ENCODE measurements around the gene TSPAN19. TPM values are rescaled to one million over a fixed set of nuclear protein-coding genes. Genes with fewer than 3 reads are reported as not detected.
A peak's percentile ranks its signal among the peaks of the same experiment; 100 is the strongest.

The TSPAN19 gene
- total RNA-seq, 1 donor from 2014 or later = not detected

DNA sequence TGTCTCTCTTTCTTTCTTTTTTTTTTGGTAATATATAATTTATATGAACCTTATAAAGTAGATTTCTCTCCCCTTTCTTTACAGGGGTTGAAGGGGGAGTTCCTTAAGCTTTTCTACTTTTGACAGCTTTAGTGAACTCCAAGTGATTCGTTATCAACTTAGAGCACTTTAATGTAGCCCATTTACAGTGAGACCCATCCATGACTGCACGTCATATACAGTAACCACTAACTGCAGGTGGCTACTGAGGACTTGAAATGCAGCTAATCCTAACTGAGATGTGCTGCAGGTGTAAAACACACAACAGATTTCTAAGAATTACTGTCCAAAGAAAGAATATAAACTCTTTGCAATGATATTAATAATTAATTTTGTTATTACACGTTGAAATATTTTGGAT lies 656 bp upstream of the TSPAN19 start:
- H3K27ac ChIP-seq = no peak overlapping the region
- H3K4me1 ChIP-seq = no peaks in the 10 kb centered on the region
- intact Hi-C loops (cut with DNase I) = no loop called here
- DNase-seq (ENCODE audit: low spot score in 2 of 2) = no peak
- no peaks in the 10 kb centered on the region for H3K27me3 ChIP-seq
- no peaks in the 10 kb centered on the region for H3K36me3 ChIP-seq
- TF ChIP-seq, protein P1, sequence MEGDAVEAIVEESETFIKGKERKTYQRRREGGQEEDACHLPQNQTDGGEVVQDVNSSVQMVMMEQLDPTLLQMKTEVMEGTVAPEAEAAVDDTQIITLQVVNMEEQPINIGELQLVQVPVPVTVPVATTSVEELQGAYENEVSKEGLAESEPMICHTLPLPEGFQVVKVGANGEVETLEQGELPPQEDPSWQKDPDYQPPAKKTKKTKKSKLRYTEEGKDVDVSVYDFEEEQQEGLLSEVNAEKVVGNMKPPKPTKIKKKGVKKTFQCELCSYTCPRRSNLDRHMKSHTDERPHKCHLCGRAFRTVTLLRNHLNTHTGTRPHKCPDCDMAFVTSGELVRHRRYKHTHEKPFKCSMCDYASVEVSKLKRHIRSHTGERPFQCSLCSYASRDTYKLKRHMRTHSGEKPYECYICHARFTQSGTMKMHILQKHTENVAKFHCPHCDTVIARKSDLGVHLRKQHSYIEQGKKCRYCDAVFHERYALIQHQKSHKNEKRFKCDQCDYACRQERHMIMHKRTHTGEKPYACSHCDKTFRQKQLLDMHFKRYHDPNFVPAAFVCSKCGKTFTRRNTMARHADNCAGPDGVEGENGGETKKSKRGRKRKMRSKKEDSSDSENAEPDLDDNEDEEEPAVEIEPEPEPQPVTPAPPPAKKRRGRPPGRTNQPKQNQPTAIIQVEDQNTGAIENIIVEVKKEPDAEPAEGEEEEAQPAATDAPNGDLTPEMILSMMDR (IDR thresholded peaks at IDR 0.05) = no peak
- peak overlapping the region in 1 of 2 donors; percentile 50 for H3K4me3 ChIP-seq
- no peaks in the 10 kb centered on the region for H3K9me3 ChIP-seq

DNA sequence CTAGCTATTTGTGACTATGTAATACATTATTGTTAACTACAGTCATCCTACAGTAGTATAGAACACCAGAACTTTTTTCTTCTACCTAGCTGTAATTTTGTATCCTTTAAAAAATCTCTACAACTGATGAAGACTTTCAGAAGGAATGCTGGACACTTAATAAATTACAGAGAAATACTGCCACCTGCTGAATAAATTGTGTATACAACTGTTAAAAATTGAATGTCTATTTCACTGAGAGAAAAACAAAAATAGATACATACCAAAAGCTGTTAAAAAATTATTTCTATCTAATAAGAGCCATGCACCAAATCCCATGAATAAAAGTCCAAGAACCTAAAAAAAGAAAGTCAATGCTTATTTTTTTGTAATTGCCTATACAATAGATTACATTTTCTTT lies 6.6 kb downstream of the TSPAN19 start:
- Histone ChIP-seq H3K4me1 (no peaks in the 10 kb centered on the region), H3K9me3 (no peaks in the 10 kb centered on the region), H3K36me3 (no peaks in the 10 kb centered on the region), H3K27ac (no peak overlapping the region), H3K27me3 (no peaks in the 10 kb centered on the region), H3K4me3 (no peak overlapping the region)
- intact Hi-C loops (cut with DNase I) = loop anchor here (1.0 kb wide), 1 partner anchor 155 kb away; no protein-coding TSS in a partner anchor
- TF ChIP-seq, protein P1 (IDR thresholded peaks at IDR 0.05) = peak; percentile 21 to 44 (median 33)
- no peak for DNase-seq (ENCODE audit: low spot score in 2 of 2)

DNA sequence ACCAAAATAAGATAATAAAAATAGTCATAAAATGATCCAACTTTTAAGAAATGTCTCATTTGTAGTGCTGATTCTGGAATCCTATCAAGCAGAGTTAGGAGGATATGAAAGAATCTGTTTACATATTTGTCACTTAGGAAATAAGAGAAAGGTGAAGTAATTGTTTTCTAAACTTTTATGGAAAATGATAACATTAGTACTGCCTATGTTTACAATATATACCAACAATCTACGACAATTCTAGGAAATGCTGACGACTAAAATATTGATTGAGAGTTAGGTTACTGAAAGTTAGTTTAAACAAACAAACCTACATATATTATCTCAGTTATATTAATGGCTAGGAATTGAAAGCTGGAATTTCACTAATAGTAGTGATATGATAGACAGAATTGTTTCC lies 18.0 kb downstream of the TSPAN19 start:
- Histone ChIP-seq H3K4me3 (no peak overlapping the region), H3K36me3 (no peaks in the 10 kb centered on the region), H3K9me3 (no peaks in the 10 kb centered on the region), H3K27ac (no peak overlapping the region), H3K27me3 (no peaks in the 10 kb centered on the region), H3K4me1 (no peaks in the 10 kb centered on the region)
- TF ChIP-seq, protein P1 (IDR thresholded peaks at IDR 0.05) = no peak
- intact Hi-C loops (cut with DNase I) = no loop called here
- no peak for DNase-seq (ENCODE audit: low spot score in 2 of 2)

DNA sequence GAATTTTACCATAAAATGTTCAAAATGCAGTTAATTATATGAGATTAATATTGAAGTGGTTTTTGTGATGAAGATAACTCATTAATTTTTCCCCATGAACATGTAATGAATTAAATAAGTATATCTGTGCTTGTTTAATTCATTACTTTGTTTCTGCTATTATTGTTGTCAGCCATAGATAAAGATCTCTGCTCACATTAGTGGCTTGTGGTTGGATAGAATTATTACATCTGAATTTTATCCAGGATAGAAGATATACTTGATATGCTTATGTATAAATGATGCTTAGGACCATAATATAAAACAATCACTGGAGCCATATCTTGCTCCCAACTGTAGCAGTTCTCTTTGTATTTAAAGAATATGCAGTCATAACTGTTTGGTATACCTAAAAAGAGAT lies 18.5 kb downstream of the TSPAN19 start:
- Histone ChIP-seq H3K27me3 (no peaks in the 10 kb centered on the region), H3K36me3 (no peaks in the 10 kb centered on the region), H3K27ac (no peak overlapping the region), H3K4me1 (no peaks in the 10 kb centered on the region), H3K9me3 (no peaks in the 10 kb centered on the region), H3K4me3 (no peak overlapping the region)
- intact Hi-C loops (cut with DNase I) = no loop called here
- TF ChIP-seq, protein P1 (IDR thresholded peaks at IDR 0.05) = no peak
- no peak for DNase-seq (ENCODE audit: low spot score in 2 of 2)

DNA sequence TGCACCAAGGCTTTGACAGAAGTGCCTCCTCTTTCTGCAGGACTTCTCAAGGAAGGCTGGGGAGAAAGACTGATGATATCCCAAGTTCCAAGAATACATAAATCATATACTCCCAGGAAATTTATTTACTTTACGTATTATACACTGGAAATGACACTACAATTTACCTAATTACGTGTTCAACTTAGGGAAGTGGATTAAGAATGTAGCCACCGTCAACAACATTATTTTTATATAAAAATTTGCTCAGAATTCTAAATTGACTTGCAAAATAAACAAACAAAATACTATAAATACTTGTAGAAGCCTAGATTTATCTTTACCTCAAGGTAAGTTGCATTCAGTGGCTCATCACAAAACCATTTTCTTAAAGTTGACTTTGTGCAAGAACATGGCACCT lies 18.9 kb downstream of the TSPAN19 start:
- H3K27ac ChIP-seq = no peak overlapping the region
- intact Hi-C loops (cut with DNase I) = no loop called here
- TF ChIP-seq, protein P1 (IDR thresholded peaks at IDR 0.05) = no peak

DNA sequence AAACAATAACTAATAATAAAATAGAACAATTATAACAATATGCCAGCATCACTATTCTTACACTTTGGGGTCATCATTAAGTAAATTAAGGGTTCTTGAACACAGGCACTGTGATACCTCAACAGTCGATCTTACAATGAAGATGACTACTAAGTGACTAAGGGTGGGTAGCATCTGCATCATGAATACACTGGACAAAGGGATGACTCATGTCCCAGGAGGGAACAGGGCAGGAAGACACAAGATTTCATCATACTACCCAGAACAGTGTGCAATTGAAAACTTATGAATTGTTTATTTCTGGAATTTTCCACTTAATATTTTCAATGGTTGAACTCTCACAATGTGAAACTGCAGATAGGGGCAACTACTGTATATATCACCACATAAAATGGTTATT lies 19.7 kb downstream of the TSPAN19 start:
- DNase-seq (ENCODE audit: low spot score in 2 of 2) = no peak
- Histone ChIP-seq H3K4me3 (no peak overlapping the region), H3K27me3 (no peaks in the 10 kb centered on the region), H3K4me1 (no peaks in the 10 kb centered on the region), H3K36me3 (no peaks in the 10 kb centered on the region), H3K9me3 (no peaks in the 10 kb centered on the region), H3K27ac (no peak overlapping the region)
- intact Hi-C loops (cut with DNase I) = no loop called here
- TF ChIP-seq, protein P1 (IDR thresholded peaks at IDR 0.05) = no peak

More for the DNA sequence above, 18.9 kb downstream of the TSPAN19 start:
- no peaks in the 10 kb centered on the region for H3K36me3 ChIP-seq
- no peak overlapping the region for H3K4me3 ChIP-seq
- no peak for DNase-seq (ENCODE audit: low spot score in 2 of 2)
- no peaks in the 10 kb centered on the region for H3K4me1 ChIP-seq
- no peaks in the 10 kb centered on the region for H3K27me3 ChIP-seq
- H3K9me3 ChIP-seq = no peaks in the 10 kb centered on the region
